ENCODE data around the gene SLC38A6. TPM values are rescaled to one million over a fixed set of nuclear protein-coding genes. Genes with fewer than 3 reads are reported as not detected.

The SLC38A6 gene
- total and polyA plus RNA-seq, 2 of the 13 experiments (the other 11 are each of a cell fraction or from before 2014, with no cell fraction given), result 6.9 to 22.1 TPM

GRCh38 chr14:60974090-60974651 is 6.9 kb upstream of the SLC38A6 start:
- Histone ChIP-seq H3K9ac (ENCODE audit: insufficient read depth, low read depth, low read length) (no peak overlapping the region), H3K36me3 (replicated peaks in 1 of 2; ENCODE audit: control insufficient read depth in 1 of 2, insufficient read depth in 2 of 2, low read length in 2 of 2) (peaks cover 1 to 13% of the 10 kb centered on the region in 2 experiments), H3K4me1 (ENCODE audit: insufficient read depth, low read length) (peaks cover 20% of the 10 kb centered on the region), H3K27ac (ENCODE audit: extremely low read length, insufficient read depth, low read length) (no peak overlapping the region), H3K4me2 (ENCODE audit: low read depth, low read length) (no peak overlapping the region), H3K9me3 (ENCODE audit: low read length) (no peaks in the 10 kb centered on the region), H2AFZ (ENCODE audit: low read length) (no peak overlapping the region), H4K20me1 (ENCODE audit: insufficient read depth, low read length) (no peaks in the 10 kb centered on the region), H3K79me2 (ENCODE audit: insufficient read depth, low read length) (peaks cover 7% of the 10 kb centered on the region), H3K4me3 (replicated peaks in 1 of 3; ENCODE audit: insufficient read depth in 1 of 3, low read depth in 2 of 3, low read length in 3 of 3) (no peak overlapping the region), H3K27me3 (ENCODE audit: control insufficient read depth in 1 of 2, insufficient read depth in 2 of 2, low read length in 2 of 2) (no peaks in the 10 kb centered on the region)
- FAIRE-seq, result no peak
- in situ Hi-C loops (cut with HindIII; ENCODE audit: extremely low pct_ligation_motif_present, low pct_unique_long_range_greater_than_20kb), result no loop called here
- ATAC-seq, result no peak
- no peak for DNase-seq (ENCODE audit: low spot score)
- ChIA-PET CTCF (ENCODE audit: low intra/inter-chr PET ratio, low total read pairs) (no interaction called here), POLR2A (no interaction called here)
- TF ChIP-seq CEBPB (IDR thresholded peaks at IDR 0.05; ENCODE audit: borderline replicate concordance, low read depth, low read length) (peak; percentile 33; the same call in 1 of the 2 replicates), MXD3 (CRISPR knock-in tag; IDR thresholded peaks at IDR 0.05) (no peak), DNMT1 (CRISPR knock-in tag; IDR thresholded peaks at IDR 0.05) (no peak), ZNF619 (CRISPR knock-in tag; IDR thresholded peaks at IDR 0.05) (no peak), ZNF577 (CRISPR knock-in tag; IDR thresholded peaks at IDR 0.05; ENCODE audit: borderline replicate concordance, low read depth) (no peak), ZNF660 (CRISPR knock-in tag; IDR thresholded peaks at IDR 0.05; ENCODE audit: borderline replicate concordance, low read depth) (no peak), ZBTB49 (CRISPR knock-in tag; IDR thresholded peaks at IDR 0.05; ENCODE audit: borderline replicate concordance) (no peak), RBFOX2 (IDR thresholded peaks at IDR 0.05; ENCODE audit: low read depth, low read length) (0 out of 2 replicates have a peak, but pooled peaks have one; percentile 31), ZBTB20 (CRISPR knock-in tag; IDR thresholded peaks at IDR 0.05; ENCODE audit: borderline replicate concordance, low read depth) (no peak)
- TF ChIP-seq, protein P1, sequence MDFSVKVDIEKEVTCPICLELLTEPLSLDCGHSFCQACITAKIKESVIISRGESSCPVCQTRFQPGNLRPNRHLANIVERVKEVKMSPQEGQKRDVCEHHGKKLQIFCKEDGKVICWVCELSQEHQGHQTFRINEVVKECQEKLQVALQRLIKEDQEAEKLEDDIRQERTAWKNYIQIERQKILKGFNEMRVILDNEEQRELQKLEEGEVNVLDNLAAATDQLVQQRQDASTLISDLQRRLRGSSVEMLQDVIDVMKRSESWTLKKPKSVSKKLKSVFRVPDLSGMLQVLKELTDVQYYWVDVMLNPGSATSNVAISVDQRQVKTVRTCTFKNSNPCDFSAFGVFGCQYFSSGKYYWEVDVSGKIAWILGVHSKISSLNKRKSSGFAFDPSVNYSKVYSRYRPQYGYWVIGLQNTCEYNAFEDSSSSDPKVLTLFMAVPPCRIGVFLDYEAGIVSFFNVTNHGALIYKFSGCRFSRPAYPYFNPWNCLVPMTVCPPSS (IDR thresholded peaks at IDR 0.05), result no peak
- no TSS peak for BruUV-seq (replicated peaks)
- intact Hi-C loops (cut with micrococcal nuclease; ENCODE audit: unreplicated experiment), result no loop called here
- 97% methylated on average over 6 of the region's 6 CpGs for WGBS (ENCODE audit: low lambda C conversion rate)

Data from HepG2 (cell line).